Cardiac muscle cell (in vitro differentiated cells and primary cell): Measurements from ENCODE around the gene CCDC188. TPM values are rescaled to one million over a fixed set of nuclear protein-coding genes. Genes with fewer than 3 reads are reported as not detected.

Experiments used
- DNase-seq, 2 donors: peaks; one replicate each; pipeline versions ENCODE4 v3.0.0 to v3.0.0-alpha.2; 2010 to 2017; ENCODE audit warnings: low read depth in 1 of 2, low spot score in 1 of 2
- H3K27ac ChIP-seq: fragments of 200-600 bp; sonication (generic); 2 replicates; pipeline ENCODE4 v1.5.1; 2016
- H3K27me3 ChIP-seq: fragments of 200-600 bp; sonication (generic); 2 replicates; pipeline ENCODE4 v1.6.0; 2016; ENCODE audit warnings: control low read depth
- H3K36me3 ChIP-seq: fragments of 200-600 bp; sonication (generic); 2 replicates; pipeline ENCODE4 v1.5.1; 2016; ENCODE audit warnings: control low read depth
- H3K4me1 ChIP-seq: fragments of 200-600 bp; sonication (generic); 2 replicates; pipeline ENCODE4 v1.8.1; 2017; ENCODE audit warnings: low read depth, mild to moderate bottlenecking, mixed run types
- H3K4me3 ChIP-seq: fragments of 200-600 bp; sonication (generic); 2 replicates; pipeline ENCODE4 v1.5.1; 2016; ENCODE audit warnings: mild to moderate bottlenecking
- H3K9me3 ChIP-seq: fragments of 200-600 bp; sonication (generic); 2 replicates; pipeline ENCODE4 v1.5.1; 2017; ENCODE audit warnings: low read depth, mild to moderate bottlenecking, control low read depth
- polyA plus RNA-seq: library from polyadenylated mRNA; unstranded; fragments of >200 nt; fragmentation: Nextera tagmentation; extraction: Ambion mirVana; gene quantifications from 2 replicates; pipeline ENCODE4 v1.2.1, GENCODE V29; 2016
- total RNA-seq: library from RNA; depleted of rRNA; stranded (reverse); fragments of >200 nt; gene quantifications from 2 replicates; pipeline ENCODE4 v1.2.3, GENCODE V29; 2016
- TF ChIP-seq, protein P1 (sequence below): IDR thresholded peaks from 2 replicates; pipeline ENCODE4 v1.5.1; 2012; ENCODE audit warnings: low read depth, mild to moderate bottlenecking, low read length

CCDC188 gene
- total and polyA plus RNA-seq, 2 experiments from 2014 or later: not detected

DNA sequence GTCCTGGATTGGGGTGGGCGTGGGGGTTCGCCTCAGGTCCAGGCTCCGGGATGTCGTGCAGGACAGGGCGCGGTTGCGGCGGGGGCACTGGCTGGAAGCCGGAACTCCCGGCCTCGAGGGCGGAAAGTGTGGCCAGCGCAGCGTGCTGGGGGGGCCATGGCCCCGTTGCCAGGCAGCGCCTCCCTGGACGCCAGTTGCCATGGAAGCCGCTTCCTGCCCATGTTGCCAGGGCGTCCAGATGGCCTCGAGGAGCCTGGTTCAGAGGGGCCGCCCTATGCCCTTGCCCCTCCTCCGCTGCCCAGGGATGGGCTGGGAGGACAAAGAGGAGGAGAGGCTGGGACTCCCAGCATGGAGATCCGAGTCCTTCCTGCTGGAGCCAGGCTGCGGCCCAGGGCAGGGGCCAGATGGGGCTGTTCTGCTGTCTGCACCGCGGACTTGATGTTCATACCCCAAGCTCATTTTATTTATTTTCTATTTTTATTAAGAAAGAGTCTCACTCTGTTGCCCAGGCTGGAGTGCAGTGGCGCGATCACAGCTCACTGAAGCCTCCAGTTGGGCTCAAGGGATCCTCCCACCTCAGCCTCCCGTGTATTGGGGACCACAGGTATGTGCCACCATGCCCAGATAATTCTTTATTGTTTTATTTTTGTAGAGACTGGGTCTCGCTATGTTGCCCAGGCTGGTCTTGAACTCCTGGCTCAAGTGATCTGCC lies 4.6 kb upstream of the CCDC188 start:
- no peaks in the 10 kb centered on the region for H3K27me3 ChIP-seq
- H3K36me3 ChIP-seq: no peaks in the 10 kb centered on the region
- no peak overlapping the region for H3K27ac ChIP-seq
- DNase-seq: peak in 1 of 2 donors; percentile 24
- TF ChIP-seq, protein P1, sequence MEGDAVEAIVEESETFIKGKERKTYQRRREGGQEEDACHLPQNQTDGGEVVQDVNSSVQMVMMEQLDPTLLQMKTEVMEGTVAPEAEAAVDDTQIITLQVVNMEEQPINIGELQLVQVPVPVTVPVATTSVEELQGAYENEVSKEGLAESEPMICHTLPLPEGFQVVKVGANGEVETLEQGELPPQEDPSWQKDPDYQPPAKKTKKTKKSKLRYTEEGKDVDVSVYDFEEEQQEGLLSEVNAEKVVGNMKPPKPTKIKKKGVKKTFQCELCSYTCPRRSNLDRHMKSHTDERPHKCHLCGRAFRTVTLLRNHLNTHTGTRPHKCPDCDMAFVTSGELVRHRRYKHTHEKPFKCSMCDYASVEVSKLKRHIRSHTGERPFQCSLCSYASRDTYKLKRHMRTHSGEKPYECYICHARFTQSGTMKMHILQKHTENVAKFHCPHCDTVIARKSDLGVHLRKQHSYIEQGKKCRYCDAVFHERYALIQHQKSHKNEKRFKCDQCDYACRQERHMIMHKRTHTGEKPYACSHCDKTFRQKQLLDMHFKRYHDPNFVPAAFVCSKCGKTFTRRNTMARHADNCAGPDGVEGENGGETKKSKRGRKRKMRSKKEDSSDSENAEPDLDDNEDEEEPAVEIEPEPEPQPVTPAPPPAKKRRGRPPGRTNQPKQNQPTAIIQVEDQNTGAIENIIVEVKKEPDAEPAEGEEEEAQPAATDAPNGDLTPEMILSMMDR: no peak
- no peaks in the 10 kb centered on the region for H3K9me3 ChIP-seq
- H3K4me3 ChIP-seq: no peak overlapping the region
- H3K4me1 ChIP-seq: peaks cover 8% of the 10 kb centered on the region

DNA sequence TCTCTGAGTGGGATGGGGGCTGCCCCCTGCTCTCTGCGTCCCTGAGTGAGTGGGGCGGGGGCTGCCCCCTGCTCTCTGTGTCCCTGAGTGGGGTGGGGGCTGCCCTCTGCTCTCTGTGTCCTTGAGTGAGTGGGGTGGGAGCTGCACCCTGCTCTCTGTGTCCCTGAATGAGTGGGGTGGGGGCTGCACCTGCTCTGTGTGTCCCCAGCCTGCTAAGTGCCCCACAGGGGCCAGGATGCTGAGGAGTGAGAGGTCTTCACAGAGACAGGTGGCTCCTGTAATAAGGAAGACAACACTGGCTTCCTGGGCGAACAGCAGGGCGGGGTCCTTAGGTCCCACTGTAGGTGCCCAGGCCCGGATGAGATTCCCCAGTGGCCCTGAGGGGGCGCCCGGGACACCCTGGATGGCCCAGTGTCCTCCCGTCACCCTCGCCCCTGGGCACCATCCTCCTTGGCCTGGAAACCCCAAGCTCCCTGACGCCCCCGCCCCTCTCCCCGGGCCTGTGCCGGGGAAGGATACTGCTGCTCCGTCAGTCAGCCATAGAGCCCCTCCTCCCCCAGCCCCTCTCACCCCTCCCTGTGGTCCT lies 3.8 kb upstream of the CCDC188 start:
- no peak for DNase-seq
- Histone ChIP-seq H3K9me3 (no peaks in the 10 kb centered on the region), H3K27ac (no peak overlapping the region), H3K36me3 (no peaks in the 10 kb centered on the region), H3K27me3 (no peaks in the 10 kb centered on the region), H3K4me1 (peaks cover 8% of the 10 kb centered on the region), H3K4me3 (no peak overlapping the region)
- TF ChIP-seq, protein P1: no peak

DNA sequence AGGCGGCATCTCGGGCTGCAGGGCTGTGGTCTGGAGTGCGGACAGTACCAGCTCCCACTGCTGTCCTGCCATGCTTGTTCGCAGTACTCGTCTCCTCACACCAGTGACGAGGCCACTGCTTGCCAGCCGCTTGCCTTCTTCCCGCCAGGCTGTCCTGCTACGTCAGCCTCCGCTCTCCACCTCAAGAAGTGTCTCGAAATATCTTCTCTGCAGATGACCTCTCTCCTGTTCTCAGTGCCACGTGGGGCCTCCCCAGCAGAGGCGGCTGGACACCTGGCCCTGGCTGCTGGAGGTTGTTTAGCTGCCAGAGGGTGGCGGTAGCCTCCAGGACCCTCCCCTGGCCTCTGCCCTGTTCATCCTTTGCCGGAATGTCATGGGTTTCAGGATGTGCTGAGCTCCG lies 3.1 kb upstream of the CCDC188 start:
- no peaks in the 10 kb centered on the region for H3K36me3 ChIP-seq
- H3K9me3 ChIP-seq: no peaks in the 10 kb centered on the region
- TF ChIP-seq, protein P1: no peak
- no peak overlapping the region for H3K4me3 ChIP-seq
- no peaks in the 10 kb centered on the region for H3K27me3 ChIP-seq
- H3K4me1 ChIP-seq: peaks cover 8% of the 10 kb centered on the region
- no peak overlapping the region for H3K27ac ChIP-seq
- peak in 1 of 2 donors; percentile 27 for DNase-seq

DNA sequence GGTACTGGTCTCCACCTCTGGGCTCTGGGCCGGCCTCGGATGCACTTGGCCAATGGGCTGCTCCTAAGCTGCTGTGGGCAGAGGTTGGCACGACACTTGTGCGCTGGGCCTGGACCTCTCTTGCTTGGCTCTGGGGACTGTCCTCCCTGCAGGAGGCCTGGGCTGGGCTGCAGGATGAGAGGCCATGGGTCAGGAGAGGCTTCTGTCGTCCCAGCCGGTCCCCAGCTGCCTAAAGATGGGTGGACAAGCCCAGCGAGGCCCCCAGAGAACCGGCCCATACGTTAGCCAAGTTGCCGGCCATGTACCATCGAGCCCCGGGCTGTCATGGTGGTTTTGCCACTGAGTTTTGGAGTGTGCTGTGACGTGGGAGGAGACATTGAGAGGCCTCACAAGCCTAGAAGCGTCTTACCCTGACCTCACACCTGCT lies 1.6 kb upstream of the CCDC188 start:
- Histone ChIP-seq H3K36me3 (no peaks in the 10 kb centered on the region), H3K9me3 (no peaks in the 10 kb centered on the region), H3K27ac (no peak overlapping the region), H3K27me3 (no peaks in the 10 kb centered on the region), H3K4me1 (peaks cover 8% of the 10 kb centered on the region), H3K4me3 (no peak overlapping the region)
- DNase-seq: no peak
- TF ChIP-seq, protein P1: no peak

DNA sequence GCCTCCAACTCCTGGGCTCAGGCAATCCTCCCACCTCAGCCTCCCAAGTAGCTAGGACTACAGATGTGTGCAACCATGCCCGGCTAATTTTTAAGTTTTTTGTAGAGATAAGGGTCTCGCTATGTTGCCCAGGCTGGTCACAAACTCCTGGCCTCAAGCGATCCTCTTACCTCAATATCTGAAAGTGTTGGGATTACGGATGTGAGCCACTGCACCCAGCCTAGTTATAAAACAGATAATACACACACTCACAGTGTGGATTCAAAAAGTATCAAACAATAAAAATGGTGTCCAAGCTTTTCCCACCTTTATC lies 377 bp upstream of the CCDC188 start:
- TF ChIP-seq, protein P1: no peak
- Histone ChIP-seq H3K36me3 (no peaks in the 10 kb centered on the region), H3K4me3 (no peak overlapping the region), H3K27me3 (no peaks in the 10 kb centered on the region), H3K9me3 (no peaks in the 10 kb centered on the region), H3K27ac (no peak overlapping the region), H3K4me1 (peaks cover 8% of the 10 kb centered on the region)
- DNase-seq: no peak
